ENCODE results near the gene TEPSIN.

The TEPSIN gene

DNA sequence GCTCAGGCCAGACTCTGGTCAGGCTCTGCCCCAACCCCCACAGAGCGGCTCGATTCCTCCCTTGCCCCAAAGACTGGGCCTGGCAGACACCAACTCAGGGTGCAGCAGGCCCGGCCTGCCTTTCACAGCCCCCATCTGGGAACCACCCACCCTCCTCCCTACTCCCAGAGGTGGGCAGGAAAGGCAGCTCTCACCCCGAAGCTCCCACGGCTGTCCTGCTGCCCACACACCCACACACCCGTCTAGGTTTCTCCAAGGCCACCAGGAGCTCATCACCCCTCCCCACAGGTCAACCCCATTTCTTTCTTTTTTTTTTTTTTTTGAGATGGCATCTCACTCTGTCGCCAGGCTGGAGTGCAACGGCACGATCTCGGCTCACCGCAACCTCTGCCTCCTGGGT is 19.9 kb downstream of the TEPSIN start:
- Histone ChIP-seq H3K27me3 (ENCODE audit: control insufficient read depth, insufficient read depth, low read length) (peaks cover 5% of the 10 kb centered on the region), H3K36me3 (ENCODE audit: control insufficient read depth, insufficient read depth, low read length) (no peaks in the 10 kb centered on the region), H3K9me3 (ENCODE audit: control insufficient read depth, low read length) (no peaks in the 10 kb centered on the region), H3K9ac (ENCODE audit: low read length) (no peak overlapping the region), H3K4me3 (ENCODE audit: low read length) (no peak overlapping the region), H3K4me1 (ENCODE audit: control insufficient read depth, insufficient read depth, low read length) (peaks cover 17% of the 10 kb centered on the region)

DNA sequence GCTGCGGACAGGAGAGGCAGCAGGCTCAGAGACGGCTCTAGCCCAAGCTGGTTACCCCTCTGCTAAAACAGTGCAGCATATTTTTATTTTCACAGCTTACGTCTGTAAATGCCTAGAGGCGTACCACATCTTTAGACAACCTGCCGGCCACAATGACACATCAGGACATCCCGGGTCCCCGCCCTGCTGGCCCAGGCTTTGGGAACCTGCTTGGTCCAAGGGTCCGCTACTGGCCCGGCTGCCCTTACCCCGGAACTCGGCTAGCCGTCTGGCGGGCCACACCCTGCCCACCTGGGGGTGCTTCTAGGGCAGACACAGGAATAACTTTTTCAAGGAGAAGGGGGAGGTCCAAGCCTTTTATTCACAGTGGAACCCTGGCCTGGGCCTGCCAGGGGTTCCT is 20.4 kb downstream of the TEPSIN start:
- Histone ChIP-seq H3K9ac (ENCODE audit: low read length) (no peak overlapping the region), H3K9me3 (ENCODE audit: control insufficient read depth, low read length) (no peaks in the 10 kb centered on the region), H3K27me3 (ENCODE audit: control insufficient read depth, insufficient read depth, low read length) (peaks cover under 1% of the 10 kb centered on the region), H3K4me1 (ENCODE audit: control insufficient read depth, insufficient read depth, low read length) (peaks cover 13% of the 10 kb centered on the region), H3K36me3 (ENCODE audit: control insufficient read depth, insufficient read depth, low read length) (no peaks in the 10 kb centered on the region), H3K4me3 (ENCODE audit: low read length) (no peak overlapping the region)

DNA sequence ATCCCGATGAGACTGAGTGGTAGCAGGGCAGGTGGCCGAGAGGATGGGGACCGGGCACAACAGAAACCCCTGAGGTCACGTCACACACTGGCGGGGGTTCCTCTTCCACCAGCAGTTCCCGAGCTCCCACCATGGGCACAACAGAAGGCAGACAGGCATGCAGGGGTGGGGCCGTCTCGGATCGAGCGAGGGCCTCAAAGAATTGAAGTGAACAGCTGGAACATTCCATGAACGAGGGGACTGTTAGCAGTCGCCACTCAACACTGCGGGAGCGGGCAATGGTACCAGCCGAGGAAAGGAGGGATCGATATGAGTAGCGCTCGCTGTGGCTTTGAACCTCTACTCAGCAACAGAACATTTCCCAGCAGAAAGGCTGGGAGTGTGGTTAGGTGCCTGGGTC is 21.4 kb downstream of the TEPSIN start:
- no peaks in the 10 kb centered on the region for H3K9me3 ChIP-seq (ENCODE audit: control insufficient read depth, low read length)
- no peaks in the 10 kb centered on the region for H3K27me3 ChIP-seq (ENCODE audit: control insufficient read depth, insufficient read depth, low read length)
- H3K4me1 ChIP-seq (ENCODE audit: control insufficient read depth, insufficient read depth, low read length): peaks cover 11% of the 10 kb centered on the region
- no peaks in the 10 kb centered on the region for H3K36me3 ChIP-seq (ENCODE audit: control insufficient read depth, insufficient read depth, low read length)
- no peak overlapping the region for H3K9ac ChIP-seq (ENCODE audit: low read length)
- H3K4me3 ChIP-seq (ENCODE audit: low read length): no peak overlapping the region

DNA sequence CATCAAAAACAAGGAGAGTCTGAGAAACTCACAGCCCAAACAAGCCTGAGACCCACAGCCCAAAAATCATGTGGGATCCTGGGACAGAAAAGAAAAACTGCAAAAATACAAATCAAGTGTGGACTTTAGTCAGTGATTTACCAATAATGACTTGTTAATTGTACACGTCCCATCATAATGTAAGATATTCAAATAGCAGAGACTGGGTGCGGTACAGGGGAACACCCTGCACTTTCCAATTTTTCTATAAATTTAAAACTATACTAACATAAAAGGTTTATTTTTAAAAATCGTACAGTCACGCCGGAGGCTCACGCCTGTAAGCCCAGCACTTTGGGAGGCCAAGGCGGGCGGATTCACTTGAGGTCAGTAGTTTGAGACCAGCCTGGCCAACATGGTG is 24.9 kb downstream of the TEPSIN start:
- Histone ChIP-seq H3K27me3 (ENCODE audit: control insufficient read depth, insufficient read depth, low read length) (no peaks in the 10 kb centered on the region), H3K9ac (ENCODE audit: low read length) (no peak overlapping the region), H3K9me3 (ENCODE audit: control insufficient read depth, low read length) (no peaks in the 10 kb centered on the region), H3K4me1 (ENCODE audit: control insufficient read depth, insufficient read depth, low read length) (no peaks in the 10 kb centered on the region), H3K36me3 (ENCODE audit: control insufficient read depth, insufficient read depth, low read length) (no peaks in the 10 kb centered on the region), H3K4me3 (ENCODE audit: low read length) (no peak overlapping the region)

DNA sequence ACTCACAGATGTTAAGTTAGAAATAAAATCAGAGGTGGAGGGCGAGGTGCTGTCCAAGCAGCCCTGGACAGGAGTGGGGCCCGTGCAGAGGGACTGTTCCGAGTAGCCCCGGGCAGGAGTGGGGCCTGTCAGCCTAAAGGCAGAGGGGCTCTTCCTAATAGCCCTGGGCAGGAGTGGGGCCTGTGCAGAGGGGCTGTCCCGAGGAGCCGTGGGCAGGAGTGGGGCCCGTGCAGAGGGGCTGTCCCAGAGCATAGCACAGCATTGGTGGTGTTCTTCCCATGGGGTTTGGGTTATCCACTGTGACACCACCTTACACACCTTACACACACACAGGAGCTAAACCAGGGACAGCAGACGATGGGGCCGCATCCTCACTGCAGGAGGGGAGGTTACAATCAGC is 26.5 kb downstream of the TEPSIN start:
- Histone ChIP-seq H3K9ac (ENCODE audit: low read length) (no peak overlapping the region), H3K27me3 (ENCODE audit: control insufficient read depth, insufficient read depth, low read length) (no peaks in the 10 kb centered on the region), H3K9me3 (ENCODE audit: control insufficient read depth, low read length) (no peaks in the 10 kb centered on the region), H3K4me3 (ENCODE audit: low read length) (no peak overlapping the region), H3K36me3 (ENCODE audit: control insufficient read depth, insufficient read depth, low read length) (no peaks in the 10 kb centered on the region), H3K4me1 (ENCODE audit: control insufficient read depth, insufficient read depth, low read length) (no peaks in the 10 kb centered on the region)

DNA sequence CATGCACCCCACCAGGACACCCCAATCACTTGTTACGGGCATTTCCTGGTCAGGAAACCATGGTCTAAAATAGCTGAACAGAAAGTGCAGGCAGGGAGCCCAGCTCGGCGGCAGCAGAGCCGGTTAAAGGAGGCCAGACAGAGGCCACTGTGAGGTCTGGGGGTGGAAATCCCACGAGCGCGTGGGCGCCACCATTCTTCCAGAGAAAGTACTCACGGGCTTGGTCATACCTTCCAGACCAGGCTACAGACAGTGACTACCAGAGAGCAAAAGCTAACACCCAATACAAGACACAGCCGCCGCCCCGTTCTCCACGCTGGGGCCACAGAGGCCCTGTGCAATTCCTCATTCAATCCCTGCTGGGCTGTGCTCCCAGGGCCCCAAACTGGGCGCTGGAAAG is 28.0 kb downstream of the TEPSIN start:
- Histone ChIP-seq H3K9me3 (ENCODE audit: control insufficient read depth, low read length) (no peaks in the 10 kb centered on the region), H3K4me3 (ENCODE audit: low read length) (no peak overlapping the region), H3K4me1 (ENCODE audit: control insufficient read depth, insufficient read depth, low read length) (no peaks in the 10 kb centered on the region), H3K27me3 (ENCODE audit: control insufficient read depth, insufficient read depth, low read length) (no peaks in the 10 kb centered on the region), H3K9ac (ENCODE audit: low read length) (no peak overlapping the region), H3K36me3 (ENCODE audit: control insufficient read depth, insufficient read depth, low read length) (no peaks in the 10 kb centered on the region)

DNA sequence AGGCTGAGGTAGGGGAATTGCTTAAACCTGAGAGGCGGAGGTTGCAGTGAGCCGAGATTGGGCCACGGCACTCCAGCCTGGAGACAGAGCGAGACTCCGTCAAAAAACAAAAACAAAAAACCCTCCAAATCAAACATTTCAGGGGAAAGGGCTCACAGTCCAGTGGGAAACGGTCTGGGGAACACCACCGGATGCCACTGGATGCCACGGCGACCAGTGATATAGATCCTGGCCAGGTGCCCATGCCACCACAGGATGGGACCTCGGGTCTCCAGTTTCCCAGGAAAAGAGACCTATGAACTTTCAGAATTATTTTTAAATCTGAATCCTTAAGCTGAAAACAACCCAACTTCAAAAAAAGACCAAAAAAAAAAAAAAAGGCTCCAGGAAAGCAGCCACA is 28.4 kb downstream of the TEPSIN start:
- Histone ChIP-seq H3K27me3 (ENCODE audit: control insufficient read depth, insufficient read depth, low read length) (no peaks in the 10 kb centered on the region), H3K36me3 (ENCODE audit: control insufficient read depth, insufficient read depth, low read length) (no peaks in the 10 kb centered on the region), H3K9ac (ENCODE audit: low read length) (no peak overlapping the region), H3K4me3 (ENCODE audit: low read length) (no peak overlapping the region), H3K9me3 (ENCODE audit: control insufficient read depth, low read length) (no peaks in the 10 kb centered on the region), H3K4me1 (ENCODE audit: control insufficient read depth, insufficient read depth, low read length) (no peaks in the 10 kb centered on the region)

DNA sequence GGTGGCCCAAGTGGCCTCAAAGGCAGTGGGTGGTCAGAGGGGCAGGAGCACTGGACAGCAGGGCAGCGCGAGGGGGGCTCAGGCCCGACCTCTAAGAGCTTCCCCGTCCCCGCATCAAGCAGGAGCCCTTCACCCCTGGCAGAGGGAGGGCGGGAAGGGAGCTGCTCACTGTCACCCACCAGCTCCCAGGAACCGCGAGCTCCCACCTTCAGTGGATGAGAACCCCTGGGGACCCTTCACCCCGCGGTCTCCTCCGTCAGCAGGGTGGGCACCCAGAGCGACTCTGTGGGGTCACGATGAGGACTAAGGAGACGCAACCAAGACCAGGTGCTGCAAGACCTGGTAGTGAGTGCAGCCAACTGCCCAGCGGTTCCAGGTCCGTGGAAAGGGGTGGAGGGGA is 29.7 kb downstream of the TEPSIN start:
- no peaks in the 10 kb centered on the region for H3K4me1 ChIP-seq (ENCODE audit: control insufficient read depth, insufficient read depth, low read length)
- H3K4me3 ChIP-seq (ENCODE audit: low read length): no peak overlapping the region
- H3K36me3 ChIP-seq (ENCODE audit: control insufficient read depth, insufficient read depth, low read length): no peaks in the 10 kb centered on the region
- H3K9ac ChIP-seq (ENCODE audit: low read length): no peak overlapping the region
- H3K27me3 ChIP-seq (ENCODE audit: control insufficient read depth, insufficient read depth, low read length): no peaks in the 10 kb centered on the region
- H3K9me3 ChIP-seq (ENCODE audit: control insufficient read depth, low read length): no peaks in the 10 kb centered on the region

DNA sequence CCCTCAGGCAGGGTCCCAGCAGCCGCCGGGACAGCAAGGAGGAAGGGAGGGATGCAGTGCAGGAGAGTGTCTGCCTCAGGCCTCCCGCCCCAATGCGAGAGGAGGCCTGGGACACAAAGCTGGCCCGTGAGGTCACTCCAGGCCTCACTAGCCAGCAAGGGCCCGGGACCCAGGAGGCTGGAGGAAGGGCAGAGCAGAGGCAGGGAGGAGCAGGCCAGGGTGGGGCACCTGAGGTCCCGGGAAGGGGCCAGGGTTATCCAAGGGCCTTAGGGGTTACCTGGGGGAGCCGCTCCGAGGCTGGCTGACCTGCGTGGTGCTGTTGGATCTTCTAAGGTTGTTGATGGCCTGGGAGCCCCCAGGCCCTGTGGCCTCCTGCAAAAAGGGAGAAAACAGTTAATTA is 30.2 kb downstream of the TEPSIN start:
- H3K27me3 ChIP-seq (ENCODE audit: control insufficient read depth, insufficient read depth, low read length): no peaks in the 10 kb centered on the region
- H3K36me3 ChIP-seq (ENCODE audit: control insufficient read depth, insufficient read depth, low read length): no peaks in the 10 kb centered on the region
- H3K4me3 ChIP-seq (ENCODE audit: low read length): no peak overlapping the region
- no peaks in the 10 kb centered on the region for H3K4me1 ChIP-seq (ENCODE audit: control insufficient read depth, insufficient read depth, low read length)
- H3K9ac ChIP-seq (ENCODE audit: low read length): no peak overlapping the region
- H3K9me3 ChIP-seq (ENCODE audit: control insufficient read depth, low read length): no peaks in the 10 kb centered on the region

DNA sequence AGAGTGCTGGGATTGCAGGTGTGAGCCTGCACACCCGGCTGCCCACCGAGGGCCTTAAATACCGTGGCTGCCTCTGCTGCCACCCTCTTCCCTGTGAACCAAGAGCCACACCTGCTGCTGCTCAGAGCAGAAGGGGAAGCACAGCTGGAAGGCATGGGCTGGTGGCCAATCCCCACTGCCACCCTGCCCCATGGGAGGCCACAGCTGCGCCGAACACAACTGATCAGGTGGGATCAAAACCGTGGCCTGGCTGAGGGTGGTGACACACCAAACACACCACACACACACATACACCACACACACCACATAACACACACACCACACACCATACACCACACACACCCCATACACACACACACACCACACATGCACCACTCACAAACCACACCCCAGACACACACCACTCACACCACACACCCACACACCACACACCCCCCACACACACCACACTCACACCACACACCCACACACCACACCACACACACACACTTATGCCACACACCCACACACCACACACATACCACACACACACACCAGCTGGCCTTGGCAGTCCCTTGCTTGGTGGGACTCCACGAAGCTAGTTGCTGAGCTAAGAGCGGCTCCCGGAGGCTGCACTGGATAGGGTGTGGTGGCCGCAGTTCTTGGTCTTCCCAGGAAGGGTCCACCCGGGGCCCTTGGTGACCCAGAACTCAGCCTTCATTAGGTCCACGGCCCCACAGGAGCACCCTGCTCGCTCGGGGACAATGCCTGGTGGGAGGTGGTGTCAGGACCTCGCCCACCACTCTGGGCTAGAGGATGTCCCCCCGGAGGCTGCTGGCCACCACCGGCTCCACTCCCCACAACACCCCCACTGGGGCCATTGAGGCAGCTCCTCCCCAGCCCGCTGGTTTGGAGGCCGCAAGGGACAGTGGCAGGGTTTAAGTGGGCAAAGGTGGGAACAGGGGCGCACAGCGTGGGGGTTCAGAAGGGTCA is 31.0 kb downstream of the TEPSIN start:
- Histone ChIP-seq H3K36me3 (ENCODE audit: control insufficient read depth, insufficient read depth, low read length) (no peaks in the 10 kb centered on the region), H3K27me3 (ENCODE audit: control insufficient read depth, insufficient read depth, low read length) (no peaks in the 10 kb centered on the region), H3K9me3 (ENCODE audit: control insufficient read depth, low read length) (no peaks in the 10 kb centered on the region), H3K4me1 (ENCODE audit: control insufficient read depth, insufficient read depth, low read length) (no peaks in the 10 kb centered on the region), H3K9ac (ENCODE audit: low read length) (no peak overlapping the region), H3K4me3 (ENCODE audit: low read length) (no peak overlapping the region)

DNA sequence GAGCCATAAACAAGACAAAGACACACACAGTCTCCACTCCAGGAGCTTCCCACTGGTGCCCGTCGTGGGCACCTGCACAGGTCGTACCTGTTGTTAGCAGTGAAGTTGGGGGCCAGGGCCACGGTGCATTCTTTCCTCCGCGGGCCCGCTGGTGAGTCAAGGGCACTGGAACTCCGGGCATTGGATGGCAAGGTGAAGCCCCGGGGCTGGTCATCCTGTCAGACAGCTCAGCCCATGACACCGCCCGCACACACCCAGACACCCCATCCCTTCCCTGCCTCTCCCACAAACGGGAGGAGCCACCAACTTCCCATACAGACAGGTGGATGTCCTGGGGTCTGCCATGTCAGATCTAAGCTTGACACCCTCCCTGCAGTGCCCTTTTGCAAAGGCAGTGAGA is 32.2 kb downstream of the TEPSIN start:
- H3K4me3 ChIP-seq (ENCODE audit: low read length): no peak overlapping the region
- H3K4me1 ChIP-seq (ENCODE audit: control insufficient read depth, insufficient read depth, low read length): no peaks in the 10 kb centered on the region
- H3K9ac ChIP-seq (ENCODE audit: low read length): no peak overlapping the region
- no peaks in the 10 kb centered on the region for H3K36me3 ChIP-seq (ENCODE audit: control insufficient read depth, insufficient read depth, low read length)
- H3K27me3 ChIP-seq (ENCODE audit: control insufficient read depth, insufficient read depth, low read length): no peaks in the 10 kb centered on the region
- H3K9me3 ChIP-seq (ENCODE audit: control insufficient read depth, low read length): no peaks in the 10 kb centered on the region

DNA sequence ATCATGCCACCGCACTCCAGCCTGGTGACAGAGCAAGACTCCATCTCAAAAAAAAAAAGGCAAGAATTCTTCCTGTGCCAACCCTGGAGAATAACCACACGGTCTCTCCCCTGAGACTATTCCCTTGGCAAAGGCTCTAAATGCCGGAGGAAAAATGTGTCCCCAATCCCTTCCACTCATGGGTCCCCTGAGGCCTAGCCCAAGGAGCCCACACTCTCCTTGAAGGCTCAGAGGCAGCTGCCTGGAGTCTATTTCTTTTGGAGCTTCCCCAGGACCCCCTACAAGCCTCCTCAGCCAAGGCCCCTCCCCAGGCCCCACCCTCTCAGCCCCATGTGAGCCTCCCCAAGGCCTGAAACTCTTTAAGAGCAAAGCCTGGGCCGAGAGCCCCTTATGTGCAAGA is 32.7 kb downstream of the TEPSIN start:
- Histone ChIP-seq H3K9me3 (ENCODE audit: control insufficient read depth, low read length) (no peaks in the 10 kb centered on the region), H3K36me3 (ENCODE audit: control insufficient read depth, insufficient read depth, low read length) (no peaks in the 10 kb centered on the region), H3K4me3 (ENCODE audit: low read length) (no peak overlapping the region), H3K27me3 (ENCODE audit: control insufficient read depth, insufficient read depth, low read length) (no peaks in the 10 kb centered on the region), H3K9ac (ENCODE audit: low read length) (no peak overlapping the region), H3K4me1 (ENCODE audit: control insufficient read depth, insufficient read depth, low read length) (peaks cover 1% of the 10 kb centered on the region)
